NCI-H774 (cell line): ENCODE results near the gene MEPE.

Source experiments
- DNase-seq: peaks from one replicate; lab custom pipeline; 2025; lab: John Stamatoyannopoulos, UW

MEPE gene

GRCh38 chr4:87832669-87833068, at the start of gene MEPE:
Gene MEPE (plus strand): TSS chr4:87832969. CDS start chr4:87834715, 1,746 bp downstream.
- DNase-seq: no peak

GRCh38 chr4:87783781-87784180, 49.0 kb upstream of the MEPE start:
- DNase-seq: no peak

GRCh38 chr4:87785731-87786509, 46.8 kb upstream of the MEPE start:
- no peak for DNase-seq

- DNase-seq: no peak
Observed at GRCh38 chr4:87799301-87800113, 33.3 kb upstream of the MEPE start, which contains the start of gene IBSP. Gene IBSP (plus strand): TSS chr4:87799554. CDS start chr4:87802362, 2,808 bp downstream.

- no peak for DNase-seq
Observed at GRCh38 chr4:87802858-87803257, 29.9 kb upstream of the MEPE start.

GRCh38 chr4:87803421-87803820, 29.3 kb upstream of the MEPE start:
- no peak for DNase-seq

GRCh38 chr4:87804871-87805270, 27.9 kb upstream of the MEPE start:
- no peak for DNase-seq

- no peak for DNase-seq
Observed at GRCh38 chr4:87805971-87806370, 26.8 kb upstream of the MEPE start.

- DNase-seq: no peak
Observed at GRCh38 chr4:87806520-87806919, 26.2 kb upstream of the MEPE start.

GRCh38 chr4:87807402-87807801, 25.4 kb upstream of the MEPE start:
- DNase-seq: no peak

- DNase-seq: no peak
Observed at GRCh38 chr4:87811977-87812376, 20.8 kb upstream of the MEPE start.

GRCh38 chr4:87819281-87819919, 13.4 kb upstream of the MEPE start:
- DNase-seq: no peak

GRCh38 chr4:87823200-87823599, 9.6 kb upstream of the MEPE start:
- DNase-seq: no peak

- DNase-seq: no peak
Observed at GRCh38 chr4:87823724-87824123, 9.0 kb upstream of the MEPE start.

GRCh38 chr4:87824352-87824751, 8.4 kb upstream of the MEPE start:
- no peak for DNase-seq

- DNase-seq: no peak
Observed at GRCh38 chr4:87834401-87834800, 1.6 kb downstream of the MEPE start.

GRCh38 chr4:87835197-87835596, 2.4 kb downstream of the MEPE start:
- DNase-seq: no peak

GRCh38 chr4:87835743-87836142, 3.0 kb downstream of the MEPE start:
- no peak for DNase-seq

- no peak for DNase-seq
Observed at GRCh38 chr4:87838205-87838604, 5.4 kb downstream of the MEPE start.

- no peak for DNase-seq
Observed at GRCh38 chr4:87838890-87839591, 6.3 kb downstream of the MEPE start.

GRCh38 chr4:87839592-87839946, 6.8 kb downstream of the MEPE start:
- no peak for DNase-seq

- no peak for DNase-seq
Observed at GRCh38 chr4:87840149-87840548, 7.4 kb downstream of the MEPE start.
